Measurements from ENCODE around the gene C12orf60. TPM values are rescaled to one million over a fixed set of nuclear protein-coding genes. Genes with fewer than 3 reads are reported as not detected.

Gene C12orf60
- total RNA-seq, 1 experiment from 2014 or later, result 1.9 TPM

- Histone ChIP-seq H3K79me1 (ENCODE audit: insufficient read depth, low read depth, low read length, poor library complexity, severe bottlenecking) (no peaks in the 10 kb centered on the region), H4K5ac (ENCODE audit: insufficient read length, low read depth, low read length) (no peak overlapping the region), H3K27ac (ENCODE audit: insufficient read length, low read depth, low read length) (no peak overlapping the region), H2BK5ac (ENCODE audit: insufficient read length, low read length) (no peak overlapping the region), H3K56ac (ENCODE audit: insufficient read length, low read depth, low read length) (no peak overlapping the region), H3K27me3 (ENCODE audit: insufficient read depth, low read length) (no peaks in the 10 kb centered on the region), H4K20me1 (ENCODE audit: control insufficient read depth, insufficient read depth, insufficient read length) (no peaks in the 10 kb centered on the region), H3K9me3 (ENCODE audit: control insufficient read depth, low read depth, low read length) (no peaks in the 10 kb centered on the region), H3K4me1 (ENCODE audit: insufficient read depth, low read length) (peaks cover 2% of the 10 kb centered on the region; the same call in 1 of the 2 replicates), H3K9ac (ENCODE audit: extremely low read depth, insufficient read length, low read length) (no peak overlapping the region), H2AFZ (ENCODE audit: low read length) (no peak overlapping the region), H2AK5ac (ENCODE audit: insufficient read length, low read length) (no peak overlapping the region), H3K79me2 (ENCODE audit: insufficient read depth, low read length) (no peaks in the 10 kb centered on the region; the same call in 1 of the 2 replicates), H3K4ac (ENCODE audit: low read depth, low read length) (no peak overlapping the region), H2BK20ac (ENCODE audit: low read depth, low read length, poor library complexity, severe bottlenecking) (no peak overlapping the region), H4K8ac (replicated peaks; ENCODE audit: insufficient read length, low read depth, low read length) (no peak overlapping the region), H3K14ac (ENCODE audit: insufficient read depth, low read length) (no peak overlapping the region), H3K23ac (ENCODE audit: insufficient read length, low read depth, low read length) (no peak overlapping the region), H3K18ac (ENCODE audit: insufficient read length, low read depth, low read length) (no peak overlapping the region), H3T11ph (ENCODE audit: low read length) (no peak overlapping the region), H4K91ac (ENCODE audit: insufficient read length, low read depth, low read length) (no peak overlapping the region), H3K4me2 (ENCODE audit: insufficient read depth, insufficient read length, low read length) (no peak overlapping the region), H3K23me2 (ENCODE audit: insufficient read length, low read depth, low read length, poor library complexity, severe bottlenecking) (no peaks in the 10 kb centered on the region), H2BK15ac (ENCODE audit: low read depth, low read length) (no peak overlapping the region), H2BK12ac (ENCODE audit: insufficient read length, low read depth, low read length) (no peak overlapping the region), H2BK120ac (ENCODE audit: low read depth, low read length, poor library complexity, severe bottlenecking) (no peak overlapping the region)
- no peak for TF ChIP-seq CTCF (conservative IDR thresholded peaks at IDR 0.05)
- no CpG with 5 or more reads among the region's 1 CpG for WGBS (ENCODE audit: extremely low coverage, insufficient read length, low lambda C conversion rate)
- no peak overlapping the region for H3K27ac Mint-ChIP-seq
- no peaks in the 10 kb centered on the region for H3K36me3 Mint-ChIP-seq (ENCODE audit: insufficient read depth in 1 of 3, low read depth in 3 of 3)
- H3K9me3 Mint-ChIP-seq, result no peaks in the 10 kb centered on the region
- no peak overlapping the region for H3K4me3 Mint-ChIP-seq
- no peaks in the 10 kb centered on the region for H3K27me3 Mint-ChIP-seq (ENCODE audit: low read depth)
- no peak for DNase-seq
- peaks cover 3 to 9% of the 10 kb centered on the region in 2 experiments for H3K4me1 Mint-ChIP-seq
Measured at GRCh38 chr12:14824012-14824634, 20.7 kb downstream of the C12orf60 start.
